Gastroesophageal sphincter (tissue), 4 donors: ENCODE results near the gene ZSCAN9. TPM values are rescaled to one million over a fixed set of nuclear protein-coding genes. Genes with fewer than 3 reads are reported as not detected.

ENCODE experiments used
- ATAC-seq: fragments of 150-250 bp; one replicate; pipeline ENCODE4 v1.9.1; 2016; ENCODE audit warnings: mild to moderate bottlenecking, moderate library complexity
- H3K27ac ChIP-seq, 4 donors: fragments of 200-600 bp; sonication (generic) in 3 of 4; 1 replicate in 3 of 4; 2 replicates in 1 of 4; pipeline ENCODE4 v1.5.1; 2016 to 2019
- H3K27me3 ChIP-seq: fragments of 200-600 bp; sonication (generic); one replicate; pipeline ENCODE4 v1.5.1; 2019
- H3K36me3 ChIP-seq, 2 donors: fragments of 200-600 bp; sonication (generic); one replicate each; pipeline ENCODE4 v1.5.1; 2019; ENCODE audit warnings: control low read depth in 1 of 2
- H3K4me1 ChIP-seq, 3 donors: fragments of 200-600 bp; sonication (generic); 1 replicate in 2 of 3; 2 replicates in 1 of 3; pipeline ENCODE4 v1.5.1; 2016 to 2019; ENCODE audit warnings: control low read depth in 2 of 3
- H3K4me3 ChIP-seq, 2 donors: fragments of 200-600 bp; sonication (generic); one replicate each; pipeline ENCODE4 v1.5.1; 2019; ENCODE audit warnings: mild to moderate bottlenecking in 1 of 2, moderate library complexity in 1 of 2
- H3K9me3 ChIP-seq, 3 donors: fragments of 200-600 bp; sonication (generic); one replicate each; pipeline ENCODE4 v1.5.1; 2017 to 2019; ENCODE audit warnings: control low read depth in 2 of 3
- CTCF ChIP-seq, 4 experiments: fragments of 200-600 bp in 2 of 4; fragments of 450-650 bp in 2 of 4; sonication (generic) in 1 of 4; IDR thresholded peaks; one replicate each; pipeline ENCODE4 v1.5.1; 2017 to 2019; ENCODE audit warnings: antibody characterized with exemption in 4 of 4, mild to moderate bottlenecking in 2 of 4, moderate library complexity in 2 of 4
- EP300 ChIP-seq: sonication (generic); formaldehyde crosslinking; IDR thresholded peaks from one replicate; pipeline ENCODE4 v1.6.1; 2017; ENCODE audit warnings: antibody characterized with exemption, mild to moderate bottlenecking
- POLR2A ChIP-seq, 2 donors: fragments of 450-650 bp; IDR thresholded peaks; one replicate each; pipeline ENCODE4 v1.6.1; 2017; ENCODE audit warnings: antibody characterized with exemption in 2 of 2, mild to moderate bottlenecking in 2 of 2, moderate library complexity in 1 of 2
- POLR2AphosphoS5 ChIP-seq: sonication (generic); formaldehyde crosslinking; IDR thresholded peaks from one replicate; pipeline ENCODE4 v1.6.1; 2017; ENCODE audit warnings: antibody characterized with exemption
- WGBS, 2 donors: methylation state at CpG; one replicate each; pipeline ENCODE4 v1.1.5; 2018; ENCODE audit warnings: low coverage in 1 of 2; 5-methylcytosine and 5-hydroxymethylcytosine counted together
- total RNA-seq, 4 donors: library from RNA; depleted of rRNA; stranded (reverse); fragments of >200 nt; gene quantifications; one replicate each; pipeline ENCODE4 v1.1.0, GENCODE V29; 2016

ZSCAN9 gene
- total RNA-seq, 4 donors from 2014 or later: 11.4 to 17.1 (median 12.9) TPM

DNA sequence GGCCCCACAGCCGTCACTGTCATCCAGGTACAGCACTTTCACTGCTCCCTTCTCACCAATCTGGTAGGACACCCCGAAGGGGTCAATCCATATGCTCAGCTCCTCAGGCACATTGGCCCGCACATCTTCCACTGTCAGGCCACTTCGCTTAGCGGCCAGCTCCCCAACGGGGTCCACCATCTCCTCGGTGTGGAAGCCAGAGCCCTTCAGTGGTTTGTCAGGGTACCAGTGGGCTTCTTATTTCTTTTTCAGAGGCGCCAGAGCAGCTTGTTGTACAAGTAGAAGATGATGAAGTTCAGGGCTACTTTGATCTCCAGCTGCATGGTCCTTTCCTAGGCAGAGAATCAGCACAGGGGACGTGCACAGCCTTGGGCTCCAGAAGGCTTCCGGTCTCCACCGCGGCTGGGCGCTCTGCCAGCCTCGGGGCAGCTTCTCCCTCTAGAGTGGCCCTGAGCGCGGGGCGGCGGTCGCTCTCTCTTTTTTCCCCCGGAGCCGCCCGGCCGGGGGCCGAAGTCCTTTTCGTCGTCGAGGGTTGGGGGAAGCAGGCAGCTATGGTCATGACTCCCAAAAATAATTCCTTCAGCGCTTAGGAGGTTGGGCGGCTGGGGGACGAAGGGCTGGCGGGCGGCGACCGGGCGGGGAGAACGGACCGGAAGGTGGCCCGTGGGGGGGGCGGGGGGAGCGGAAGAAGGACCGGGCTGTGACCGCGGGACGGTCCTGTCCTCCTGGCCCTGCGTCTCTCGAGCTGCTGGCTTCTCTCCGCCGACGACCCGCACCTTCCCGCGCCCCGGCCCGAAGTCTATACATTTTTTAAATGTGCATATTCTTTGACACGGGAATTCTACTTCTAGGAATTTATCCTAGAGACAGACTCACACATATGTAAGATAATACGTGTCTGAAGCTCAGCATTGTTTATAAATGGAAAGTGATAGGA lies 6.5 kb upstream of the ZSCAN9 start:
- WGBS, 2 donors: 16 to 66% methylated on average over 7 to 18 of the region's 56 CpGs
- Histone ChIP-seq H3K4me3 (peak overlapping the region; percentile 66 to 87), H3K27ac (peak overlapping the region; percentile 19 to 82 (median 64)), H3K27me3 (peaks cover 53% of the 10 kb centered on the region), H3K36me3 (no peaks in the 10 kb centered on the region), H3K9me3 (no peaks in the 10 kb centered on the region), H3K4me1 (peaks cover 0 to 16% (median 5%) of the 10 kb centered on the region in 3 donors)
- peak; percentile 88 for ATAC-seq
- TF ChIP-seq EP300 (no peak), CTCF (IDR thresholded peaks at IDR 0.05) (peak in 1 of 4 experiments; percentile 9)

DNA sequence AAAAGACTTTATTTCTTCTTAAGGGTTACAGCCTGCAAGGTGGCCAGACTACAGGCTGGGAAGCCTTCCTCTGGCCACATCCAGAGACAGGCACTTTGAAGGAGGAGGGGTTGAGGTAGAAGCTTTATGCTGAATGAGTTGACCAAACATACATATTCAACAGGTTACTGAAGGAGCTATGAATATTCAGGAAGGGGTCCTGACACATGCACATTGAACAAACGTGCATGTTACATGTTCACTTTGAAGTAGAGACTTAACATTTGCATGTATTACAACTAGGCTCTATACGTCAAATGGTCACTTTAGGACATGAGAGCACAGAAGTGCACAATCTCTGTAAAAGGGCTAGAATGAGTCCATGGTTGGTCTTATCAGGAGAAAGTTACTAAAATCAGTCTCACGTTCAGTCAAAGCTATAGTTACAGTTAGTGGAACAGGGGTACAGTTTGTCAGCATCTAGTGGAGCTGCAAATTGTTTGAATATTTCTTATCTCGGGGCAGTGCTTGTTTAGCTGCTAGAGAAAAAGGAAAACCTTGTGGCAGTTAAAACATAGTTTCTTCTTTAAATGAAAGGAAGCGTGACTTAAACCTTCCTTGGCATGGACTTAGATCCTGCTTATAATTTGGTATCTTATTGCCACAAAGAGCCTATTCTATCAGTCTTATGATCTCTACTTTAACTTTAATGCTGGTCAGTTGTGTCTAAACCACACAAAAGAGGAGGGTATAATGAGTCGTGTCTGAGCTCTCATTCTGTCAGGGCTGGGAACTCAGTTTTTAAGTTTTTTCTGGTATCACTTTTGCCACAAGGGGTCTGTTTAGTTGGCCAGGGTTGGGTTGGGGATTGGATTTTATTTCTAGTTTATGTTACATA lies 4.6 kb upstream of the ZSCAN9 start:
- peaks cover 0 to 21% (median 8%) of the 10 kb centered on the region in 3 donors for H3K4me1 ChIP-seq
- 24% methylated on average over 6 of the region's 6 CpGs for WGBS, 2 donors
- TF ChIP-seq POLR2AphosphoS5 (no peak), EP300 (no peak), CTCF (IDR thresholded peaks at IDR 0.05) (no peak), POLR2A (IDR thresholded peaks at IDR 0.05) (no peak)
- no peak for ATAC-seq
- H3K4me3 ChIP-seq: no peak overlapping the region
- peaks cover 35% of the 10 kb centered on the region for H3K27me3 ChIP-seq
- H3K36me3 ChIP-seq: no peaks in the 10 kb centered on the region
- H3K9me3 ChIP-seq: no peaks in the 10 kb centered on the region
- H3K27ac ChIP-seq: no peak overlapping the region

GRCh38 chr6:28224131-28225055 lies 682 bp upstream of the ZSCAN9 start:
- WGBS, 2 donors: 47 to 55% methylated on average over 8 to 9 of the region's 9 CpGs
- Histone ChIP-seq H3K9me3 (no peaks in the 10 kb centered on the region), H3K4me3 (peak overlapping the region; percentile 80 to 99), H3K27ac (peak overlapping the region; percentile 83 to 91 (median 86)), H3K36me3 (peaks cover 9 to 26% of the 10 kb centered on the region in 2 donors), H3K4me1 (peaks cover 0 to 36% (median 6%) of the 10 kb centered on the region in 3 donors), H3K27me3 (peaks cover 20% of the 10 kb centered on the region)
- no peak for ATAC-seq
- TF ChIP-seq POLR2A (IDR thresholded peaks at IDR 0.05): no peak
- TF ChIP-seq POLR2AphosphoS5: no peak
- no peak for TF ChIP-seq CTCF (IDR thresholded peaks at IDR 0.05)
- no peak for TF ChIP-seq EP300

DNA sequence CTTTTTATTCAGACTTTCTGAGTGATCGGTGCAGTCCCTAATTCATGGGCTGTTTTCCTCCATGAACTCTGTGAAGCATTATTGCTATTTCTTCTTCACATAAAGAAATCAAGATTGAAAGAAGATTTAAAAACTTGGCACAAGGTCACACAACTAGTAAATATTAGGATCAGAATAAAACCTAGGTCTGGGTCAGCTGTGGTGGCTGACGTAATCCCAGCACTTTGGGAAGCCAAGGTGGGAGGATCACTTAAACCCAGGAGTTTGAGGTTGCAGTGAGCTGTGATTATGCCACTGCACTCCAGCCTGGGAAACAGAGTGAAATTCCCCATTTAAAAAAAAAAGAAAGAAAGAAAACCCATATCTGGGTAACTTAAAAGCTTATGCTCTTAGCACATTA lies 1.4 kb downstream of the ZSCAN9 start:
- Histone ChIP-seq H3K36me3 (peaks cover 9 to 46% of the 10 kb centered on the region in 2 donors), H3K4me3 (no peak overlapping the region), H3K4me1 (peaks cover 0 to 34% (median 6%) of the 10 kb centered on the region in 3 donors), H3K27me3 (peaks cover 8% of the 10 kb centered on the region), H3K27ac (no peak overlapping the region), H3K9me3 (no peaks in the 10 kb centered on the region)
- TF ChIP-seq POLR2A (IDR thresholded peaks at IDR 0.05) (no peak), EP300 (no peak), POLR2AphosphoS5 (no peak), CTCF (IDR thresholded peaks at IDR 0.05) (no peak)
- WGBS, 2 donors: 52 to 85% methylated on average over 2 of the region's 2 CpGs
- ATAC-seq: no peak
